Erythroblast (primary cell): ENCODE data around the gene SYT1.

Source experiments
- GATA1 ChIP-seq: IDR thresholded peaks from 2 replicates; pipeline ENCODE4 v1.6.1; 2011; ENCODE audit warnings: low read depth, mild to moderate bottlenecking, control low read depth, low read length, moderate library complexity
- POLR2A ChIP-seq: IDR thresholded peaks from 2 replicates; pipeline ENCODE4 v1.6.1; 2011; ENCODE audit warnings: mild to moderate bottlenecking, low read length

DNA sequence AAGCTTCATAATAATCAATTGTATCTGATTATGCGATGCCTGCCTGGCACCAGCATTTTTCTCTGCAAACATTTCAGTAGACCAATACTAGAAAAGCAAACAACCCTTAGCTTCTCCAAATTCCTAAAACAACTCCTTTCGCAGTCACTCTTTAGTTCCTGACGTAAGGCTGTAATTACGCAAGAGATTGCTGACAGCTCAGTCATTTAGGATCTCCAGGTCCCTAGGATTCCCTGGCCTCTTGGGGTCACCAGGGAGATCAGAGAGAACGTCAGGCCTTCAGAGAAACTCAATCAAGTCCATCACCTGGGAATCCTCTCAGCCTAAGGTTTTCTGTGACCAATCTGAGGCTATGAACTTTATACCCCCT, 435.6 kb downstream of the SYT1 start:
- TF ChIP-seq POLR2A (no peak), GATA1 (no peak)
